ENCODE measurements around the gene SDR42E2. TPM values are rescaled to one million over a fixed set of nuclear protein-coding genes. Genes with fewer than 3 reads are reported as not detected.

The SDR42E2 gene
- total RNA-seq, 1 experiment from 2014 or later = not detected

GRCh38 chr16:22206842-22207714, 44.8 kb downstream of the SDR42E2 start:
- no TSS peak for BruUV-seq (replicated peaks)
- CTCF ChIA-PET = no interaction called here
- no peaks in the 10 kb centered on the region for H3K36me3 ChIP-seq (ENCODE audit: insufficient read depth, low read length, poor library complexity, severe bottlenecking)
- no peaks in the 10 kb centered on the region for H3K9me3 ChIP-seq (ENCODE audit: low read depth, low read length, poor library complexity, severe bottlenecking)
- POLR2A ChIA-PET (ENCODE audit: low non-redundant PET) = no interaction called here
- H3K27ac ChIP-seq (ENCODE audit: low read depth, low read length, poor library complexity, severe bottlenecking) = peak overlapping the region; percentile 72
- DNase-seq (ENCODE audit: low spot score) = peak; percentile 70
- intact Hi-C loops (cut with micrococcal nuclease; ENCODE audit: unreplicated experiment) = no loop called here
- no peaks in the 10 kb centered on the region for H3K27me3 ChIP-seq (replicated peaks; ENCODE audit: insufficient read depth, low read depth, low read length, poor library complexity)
- TF ChIP-seq EZH2 (IDR thresholded peaks at IDR 0.05; ENCODE audit: borderline replicate concordance, low read depth, low read length, poor library complexity, severe bottlenecking) (no peak), CTCF (conservative IDR thresholded peaks at IDR 0.05; ENCODE audit: low read depth, low read length) (no peak)
- peak overlapping the region; percentile 99 for H3K4me3 ChIP-seq (ENCODE audit: low read depth, low read length, poor library complexity, severe bottlenecking)
- no peaks in the 10 kb centered on the region for H3K4me1 ChIP-seq (ENCODE audit: insufficient read depth, low read length, poor library complexity, severe bottlenecking)

GRCh38 chr16:22207715-22208360, 45.5 kb downstream of the SDR42E2 start:
- peak overlapping the region; percentile 72 for H3K27ac ChIP-seq (ENCODE audit: low read depth, low read length, poor library complexity, severe bottlenecking)
- CTCF ChIA-PET = no interaction called here
- H3K9me3 ChIP-seq (ENCODE audit: low read depth, low read length, poor library complexity, severe bottlenecking) = no peaks in the 10 kb centered on the region
- no TSS peak for BruUV-seq (replicated peaks)
- H3K4me3 ChIP-seq (ENCODE audit: low read depth, low read length, poor library complexity, severe bottlenecking) = peak overlapping the region; percentile 99
- no peaks in the 10 kb centered on the region for H3K36me3 ChIP-seq (ENCODE audit: insufficient read depth, low read length, poor library complexity, severe bottlenecking)
- no peaks in the 10 kb centered on the region for H3K27me3 ChIP-seq (replicated peaks; ENCODE audit: insufficient read depth, low read depth, low read length, poor library complexity)
- no peak for TF ChIP-seq EZH2 (IDR thresholded peaks at IDR 0.05; ENCODE audit: borderline replicate concordance, low read depth, low read length, poor library complexity, severe bottlenecking)
- TF ChIP-seq CTCF (conservative IDR thresholded peaks at IDR 0.05; ENCODE audit: low read depth, low read length) = no peak
- no peaks in the 10 kb centered on the region for H3K4me1 ChIP-seq (ENCODE audit: insufficient read depth, low read length, poor library complexity, severe bottlenecking)
- intact Hi-C loops (cut with micrococcal nuclease; ENCODE audit: unreplicated experiment) = no loop called here
- POLR2A ChIA-PET (ENCODE audit: low non-redundant PET) = no interaction called here
- no peak for DNase-seq (ENCODE audit: low spot score)

GRCh38 chr16:22210285-22210684, 48.0 kb downstream of the SDR42E2 start:
- ChIA-PET CTCF (no interaction called here), POLR2A (ENCODE audit: low non-redundant PET) (no interaction called here)
- no peaks in the 10 kb centered on the region for H3K36me3 ChIP-seq (ENCODE audit: insufficient read depth, low read length, poor library complexity, severe bottlenecking)
- no peak overlapping the region for H3K27ac ChIP-seq (ENCODE audit: low read depth, low read length, poor library complexity, severe bottlenecking)
- intact Hi-C loops (cut with micrococcal nuclease; ENCODE audit: unreplicated experiment) = no loop called here
- no TSS peak for BruUV-seq (replicated peaks)
- no peaks in the 10 kb centered on the region for H3K27me3 ChIP-seq (replicated peaks; ENCODE audit: insufficient read depth, low read depth, low read length, poor library complexity)
- H3K4me1 ChIP-seq (ENCODE audit: insufficient read depth, low read length, poor library complexity, severe bottlenecking) = no peaks in the 10 kb centered on the region
- H3K4me3 ChIP-seq (ENCODE audit: low read depth, low read length, poor library complexity, severe bottlenecking) = no peak overlapping the region
- H3K9me3 ChIP-seq (ENCODE audit: low read depth, low read length, poor library complexity, severe bottlenecking) = no peaks in the 10 kb centered on the region
- no peak for TF ChIP-seq EZH2 (IDR thresholded peaks at IDR 0.05; ENCODE audit: borderline replicate concordance, low read depth, low read length, poor library complexity, severe bottlenecking)
- TF ChIP-seq CTCF (conservative IDR thresholded peaks at IDR 0.05; ENCODE audit: low read depth, low read length) = no peak
- no peak for DNase-seq (ENCODE audit: low spot score)
